HEK293 (cell line): Measurements from ENCODE around the gene GREM1.
A peak's percentile ranks its signal among the peaks of the same experiment; 100 is the strongest.

Experiments used
- CTCF ChIA-PET: fragments of 350-600 bp; formaldehyde crosslinking; extraction: SDS; loops from one replicate; lab custom pipeline; 2021; ENCODE audit warnings: antibody characterized with exemption; lab: Yijun Ruan, JAX
- POLR2A ChIA-PET: fragments of 300-600 bp; formaldehyde crosslinking; extraction: SDS; loops from one replicate; lab custom pipeline; 2020; ENCODE audit warnings: antibody characterized with exemption, inconsistent platforms; lab: Yijun Ruan, JAX
- H3K27ac ChIP-seq: fragments of 200-500 bp; sonication (Bioruptor generic); 2 replicates; pipeline ENCODE4 v1.5.1; 2014; ENCODE audit warnings: low read depth, low read length, control low read depth, inconsistent platforms; ENCODE audit errors: extremely low read depth
- H3K36me3 ChIP-seq, 2 experiments: fragments of 200-500 bp in 1 of 2; sonication (Bioruptor generic) in 1 of 2; 1 replicate in 1 of 2; 2 replicates in 1 of 2; pipeline ENCODE4 v1.5.1; 2014 to 2017; ENCODE audit warnings: inconsistent platforms in 2 of 2, low read length in 2 of 2; ENCODE audit not compliant: control insufficient read depth in 2 of 2, insufficient read depth in 1 of 2
- H3K4me1 ChIP-seq: fragments of 200-500 bp; sonication (Bioruptor generic); 2 replicates; pipeline ENCODE4 v1.5.1; 2014; ENCODE audit warnings: mild to moderate bottlenecking, low read length, inconsistent platforms; ENCODE audit not compliant: control insufficient read depth, insufficient read depth
- H3K4me3 ChIP-seq: 2 replicates; pipeline ENCODE4 v1.5.1; 2011; ENCODE audit warnings: low read depth, mild to moderate bottlenecking, control low read depth, low read length, moderate library complexity
- H3K9me3 ChIP-seq: fragments of 200-500 bp; sonication (Bioruptor generic); 2 replicates; pipeline ENCODE4 v1.5.1; 2014; ENCODE audit warnings: low read depth, low read length, inconsistent platforms; ENCODE audit not compliant: control insufficient read depth, insufficient read depth
- KLF1 ChIP-seq: fragments of 450-650 bp; formaldehyde crosslinking; IDR thresholded peaks from 2 replicates; pipeline ENCODE4 v1.5.1; 2016; ENCODE audit warnings: missing biosample characterization, missing genetic modification characterization
- OSR2 ChIP-seq: fragments of 450-650 bp; formaldehyde crosslinking; IDR thresholded peaks from 2 replicates; pipeline ENCODE4 v1.5.1; 2016; ENCODE audit warnings: missing biosample characterization, missing genetic modification characterization
- SP2 ChIP-seq: fragments of 450-650 bp; formaldehyde crosslinking; IDR thresholded peaks from 2 replicates; pipeline ENCODE4 v1.5.1; 2016; ENCODE audit warnings: missing biosample characterization, missing genetic modification characterization
- YY1 ChIP-seq: fragments of 450-650 bp; formaldehyde crosslinking; IDR thresholded peaks from 2 replicates; pipeline ENCODE4 v1.5.1; 2018; ENCODE audit warnings: missing biosample characterization, missing genetic modification characterization
- ZIC2 ChIP-seq: fragments of 450-650 bp; formaldehyde crosslinking; IDR thresholded peaks from 2 replicates; pipeline ENCODE4 v1.5.1; 2016; ENCODE audit warnings: missing biosample characterization, missing genetic modification characterization
- ZNF514 ChIP-seq: fragments of 450-650 bp; formaldehyde crosslinking; IDR thresholded peaks from 2 replicates; pipeline ENCODE4 v1.5.1; 2016; ENCODE audit warnings: missing biosample characterization, missing genetic modification characterization
- ZNF555 ChIP-seq: fragments of 450-650 bp; formaldehyde crosslinking; conservative IDR thresholded peaks from 2 replicates; pipeline ENCODE4 v1.5.1; 2017; ENCODE audit warnings: missing biosample characterization, mild to moderate bottlenecking, missing genetic modification characterization, inconsistent platforms
- ZNF654 ChIP-seq: fragments of 450-650 bp; formaldehyde crosslinking; IDR thresholded peaks from 2 replicates; pipeline ENCODE4 v1.5.1; 2016; ENCODE audit warnings: low read depth, missing biosample characterization, missing genetic modification characterization
- ZNF701 ChIP-seq: fragments of 450-650 bp; formaldehyde crosslinking; IDR thresholded peaks from 2 replicates; pipeline ENCODE4 v1.5.1; 2016; ENCODE audit warnings: missing biosample characterization, missing genetic modification characterization
- ZNF704 ChIP-seq: fragments of 450-650 bp; formaldehyde crosslinking; IDR thresholded peaks from 2 replicates; pipeline ENCODE4 v1.5.1; 2016; ENCODE audit warnings: missing biosample characterization, missing genetic modification characterization
- ZSCAN16 ChIP-seq: fragments of 450-650 bp; formaldehyde crosslinking; IDR thresholded peaks from 2 replicates; pipeline ENCODE4 v1.5.1; 2016; ENCODE audit warnings: missing biosample characterization, missing genetic modification characterization
- ZSCAN30 ChIP-seq: fragments of 450-650 bp; IDR thresholded peaks from 2 replicates; pipeline ENCODE4 v1.5.1; 2018; ENCODE audit warnings: missing biosample characterization, mild to moderate bottlenecking, missing genetic modification characterization, moderate library complexity
- TF ChIP-seq, protein P1 (sequence below): fragments of 450-650 bp; formaldehyde crosslinking; IDR thresholded peaks from 2 replicates; pipeline ENCODE4 v1.5.1; 2016; ENCODE audit warnings: missing biosample characterization, missing genetic modification characterization
- TF ChIP-seq, protein P2 (sequence below): fragments of 450-650 bp; formaldehyde crosslinking; IDR thresholded peaks from 2 replicates; pipeline ENCODE4 v1.5.1; 2016; ENCODE audit warnings: missing biosample characterization, missing genetic modification characterization

GREM1 gene

DNA sequence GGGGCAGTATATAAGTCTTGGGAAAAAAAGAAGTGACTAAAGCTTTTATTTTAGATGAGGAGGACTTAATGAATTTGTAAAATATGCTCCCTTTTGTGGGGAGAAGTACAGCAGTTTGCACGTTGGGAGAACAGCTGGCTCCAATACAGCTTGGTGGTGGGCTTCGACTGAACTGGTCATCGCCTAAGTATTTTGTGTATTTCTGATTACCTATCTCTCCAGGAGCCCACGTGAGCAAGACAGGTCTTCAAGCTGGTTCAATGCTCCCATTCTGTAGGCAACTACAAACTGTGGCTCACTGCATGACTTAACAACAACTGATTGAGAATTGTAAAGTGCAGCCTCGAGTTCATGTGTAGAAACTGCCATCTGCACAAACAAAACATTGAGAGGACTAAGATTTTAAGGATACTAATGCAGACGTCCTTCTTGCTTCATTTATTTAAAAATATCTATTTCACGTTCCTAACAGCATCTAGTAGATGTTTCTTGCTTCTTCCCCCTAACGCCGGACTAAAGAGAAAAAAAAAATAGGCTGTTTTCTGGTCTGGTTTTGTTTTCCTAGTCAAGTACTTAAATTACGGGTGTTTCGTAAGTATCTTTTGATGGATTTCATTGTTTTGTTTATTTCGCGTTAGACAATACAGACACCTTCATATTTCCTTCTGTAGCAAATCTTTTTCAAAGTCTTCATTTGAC lies 1.4 kb upstream of the GREM1 start (continued):
- TF ChIP-seq ZNF514 (no peak), ZNF704 (tag by site-specific recombination) (no peak), SP2 (no peak), OSR2 (tag by site-specific recombination) (no peak), ZSCAN16 (tag by site-specific recombination) (no peak)

DNA sequence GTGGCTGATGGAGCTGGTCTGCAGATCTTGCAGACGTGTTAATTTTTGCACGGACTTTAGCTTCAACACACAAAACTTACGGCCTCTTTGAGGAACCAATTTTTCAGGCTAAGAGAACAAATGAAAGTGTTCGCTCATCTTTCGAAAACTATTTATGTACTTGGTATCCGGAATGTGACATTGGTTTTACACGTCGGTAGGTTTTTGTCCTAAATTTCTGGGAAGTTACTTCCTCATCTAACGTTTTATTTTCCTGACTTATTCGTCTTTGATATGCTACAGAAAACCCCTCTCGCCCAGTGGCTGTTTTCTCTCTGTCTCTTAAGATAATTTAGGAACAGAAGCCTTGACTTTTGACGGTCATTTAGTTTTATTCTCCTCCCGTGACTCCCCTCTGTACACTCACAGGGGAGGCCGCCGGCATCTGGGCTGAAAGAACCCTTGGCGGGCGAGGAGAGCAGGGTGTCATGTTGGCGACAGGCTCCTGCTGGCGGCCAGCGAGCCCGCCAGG lies 834 bp upstream of the GREM1 start:
- CTCF ChIA-PET = interaction anchor here (0.7 kb wide), 1 partner anchor 120 kb away, joined by 4 read pairs; no protein-coding TSS in a partner anchor
- H3K9me3 ChIP-seq = no peaks in the 10 kb centered on the region
- peaks cover 2% of the 10 kb centered on the region; the same call in 1 of the 2 replicates for H3K4me1 ChIP-seq
- no peaks in the 10 kb centered on the region for H3K36me3 ChIP-seq
- H3K4me3 ChIP-seq = no peak overlapping the region
- no peak for TF ChIP-seq KLF1
- no peak for TF ChIP-seq ZNF555
- TF ChIP-seq, protein P1, sequence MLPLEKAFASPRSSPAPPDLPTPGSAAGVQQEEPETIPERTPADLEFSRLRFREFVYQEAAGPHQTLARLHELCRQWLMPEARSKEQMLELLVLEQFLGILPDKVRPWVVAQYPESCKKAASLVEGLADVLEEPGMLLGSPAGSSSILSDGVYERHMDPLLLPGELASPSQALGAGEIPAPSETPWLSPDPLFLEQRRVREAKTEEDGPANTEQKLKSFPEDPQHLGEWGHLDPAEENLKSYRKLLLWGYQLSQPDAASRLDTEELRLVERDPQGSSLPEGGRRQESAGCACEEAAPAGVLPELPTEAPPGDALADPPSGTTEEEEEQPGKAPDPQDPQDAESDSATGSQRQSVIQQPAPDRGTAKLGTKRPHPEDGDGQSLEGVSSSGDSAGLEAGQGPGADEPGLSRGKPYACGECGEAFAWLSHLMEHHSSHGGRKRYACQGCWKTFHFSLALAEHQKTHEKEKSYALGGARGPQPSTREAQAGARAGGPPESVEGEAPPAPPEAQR = no peak
- no peak for TF ChIP-seq ZNF654
- TF ChIP-seq, protein P2, sequence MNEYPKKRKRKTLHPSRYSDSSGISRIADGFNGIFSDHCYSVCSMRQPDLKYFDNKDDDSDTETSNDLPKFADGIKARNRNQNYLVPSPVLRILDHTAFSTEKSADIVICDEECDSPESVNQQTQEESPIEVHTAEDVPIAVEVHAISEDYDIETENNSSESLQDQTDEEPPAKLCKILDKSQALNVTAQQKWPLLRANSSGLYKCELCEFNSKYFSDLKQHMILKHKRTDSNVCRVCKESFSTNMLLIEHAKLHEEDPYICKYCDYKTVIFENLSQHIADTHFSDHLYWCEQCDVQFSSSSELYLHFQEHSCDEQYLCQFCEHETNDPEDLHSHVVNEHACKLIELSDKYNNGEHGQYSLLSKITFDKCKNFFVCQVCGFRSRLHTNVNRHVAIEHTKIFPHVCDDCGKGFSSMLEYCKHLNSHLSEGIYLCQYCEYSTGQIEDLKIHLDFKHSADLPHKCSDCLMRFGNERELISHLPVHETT = no peak
- no peak for TF ChIP-seq ZSCAN30 (tag by site-specific recombination)
- no peak for TF ChIP-seq ZNF701 (tag by site-specific recombination)
- TF ChIP-seq, all 188 proteins: peak for 0
- H3K27ac ChIP-seq = no peak overlapping the region
- POLR2A ChIA-PET = no interaction called here

GRCh38 chr15:32718227-32718820 lies 520 bp downstream of the GREM1 start:
- H3K36me3 ChIP-seq = no peaks in the 10 kb centered on the region
- CTCF ChIA-PET = no interaction called here
- H3K4me1 ChIP-seq = peaks cover 2% of the 10 kb centered on the region; the same call in 1 of the 2 replicates
- POLR2A ChIA-PET = no interaction called here
- TF ChIP-seq ZIC2 (tag by site-specific recombination) = no peak
- H3K27ac ChIP-seq = no peak overlapping the region; the same call in 1 of the 2 replicates
- H3K9me3 ChIP-seq = no peaks in the 10 kb centered on the region
- H3K4me3 ChIP-seq = peak overlapping the region; percentile 29

DNA sequence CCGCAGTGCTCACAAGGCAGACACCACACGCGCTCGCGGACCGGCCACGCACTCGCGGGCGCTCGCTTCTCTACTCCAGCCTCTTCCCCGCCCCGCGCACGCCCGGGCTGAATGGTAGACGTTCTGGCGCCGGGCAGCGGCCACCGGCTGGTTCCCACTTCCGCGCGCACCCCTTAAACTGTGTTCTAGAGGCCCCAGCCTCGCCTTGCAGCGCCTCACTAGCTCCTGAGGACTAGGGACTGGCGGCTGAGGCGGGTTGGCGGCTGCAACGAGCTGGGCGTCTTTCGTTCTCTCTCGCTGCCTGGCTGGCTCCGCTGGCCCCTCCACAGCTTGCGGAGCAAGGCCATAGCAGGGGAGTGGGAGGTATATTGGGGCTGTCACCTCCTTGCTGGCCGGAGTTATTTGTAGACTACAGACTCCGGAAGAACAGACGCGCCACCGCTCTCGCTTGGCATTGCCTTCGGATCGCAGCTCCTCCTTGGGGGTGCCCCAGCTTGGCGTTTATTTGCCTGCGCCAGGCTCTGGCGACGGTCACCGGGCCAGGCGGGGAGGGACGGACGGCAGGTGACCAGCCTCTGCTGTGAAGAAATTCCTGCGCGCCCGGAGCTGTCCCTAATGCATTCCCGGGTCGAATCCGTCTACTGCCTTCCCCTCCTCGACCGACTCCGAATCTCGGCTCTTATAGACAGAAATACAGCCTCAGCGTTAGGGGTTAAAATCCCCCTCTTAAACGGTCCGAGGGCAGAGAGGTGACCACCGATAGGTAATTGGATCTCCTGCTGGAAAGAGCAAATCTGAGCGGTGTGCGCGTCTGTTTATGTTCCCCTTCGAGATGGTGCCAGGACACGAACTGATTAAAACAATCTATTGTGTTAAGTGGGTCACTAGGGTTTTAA lies 1.3 kb downstream of the GREM1 start:
- H3K9me3 ChIP-seq = no peaks in the 10 kb centered on the region
- TF ChIP-seq ZNF654 (no peak), YY1 (no peak)
- H3K4me1 ChIP-seq = peaks cover 2% of the 10 kb centered on the region; the same call in 1 of the 2 replicates
- H3K27ac ChIP-seq = no peak overlapping the region; the same call in 1 of the 2 replicates
- CTCF ChIA-PET = no interaction called here
- H3K36me3 ChIP-seq = no peaks in the 10 kb centered on the region
- POLR2A ChIA-PET = no interaction called here
- peak overlapping the region; percentile 29 for H3K4me3 ChIP-seq
